K562 (cell line): ENCODE data around the gene PACSIN1. TPM values are rescaled to one million over a fixed set of nuclear protein-coding genes. Genes with fewer than 3 reads are reported as not detected.

Source experiments
- ILK ChIP-seq: fragments of 450-650 bp; IDR thresholded peaks from 2 replicates; pipeline ENCODE4 v1.6.1; 2016; ENCODE audit warnings: missing genetic modification characterization, low read depth, mild to moderate bottlenecking, missing compliant biosample characterization, moderate library complexity, borderline replicate concordance
- LARP7 ChIP-seq: fragments of 450-650 bp; IDR thresholded peaks from 2 replicates; pipeline ENCODE4 v1.6.1; 2016
- MEF2A ChIP-seq: IDR thresholded peaks from 2 replicates; pipeline ENCODE4 v1.6.1; 2011; ENCODE audit warnings: low read depth, mild to moderate bottlenecking, low read length, moderate library complexity; ENCODE audit not compliant: control insufficient read depth
- MTA2 ChIP-seq: fragments of 450-650 bp; IDR thresholded peaks from 2 replicates; pipeline ENCODE4 v1.6.1; 2016; ENCODE audit warnings: low read depth
- NR2C2 ChIP-seq, 2 experiments: fragments of 200-800 bp in 1 of 2; sonication (Bioruptor generic) in 1 of 2; sonication (generic) in 1 of 2; formaldehyde crosslinking in 1 of 2; IDR thresholded peaks; 2 replicates each; pipeline versions ENCODE4 v1.6.1 to v1.8.0; 2016 to 2022; ENCODE audit warnings: mild to moderate bottlenecking in 1 of 2, missing compliant biosample characterization in 1 of 2, missing genetic modification characterization in 1 of 2, missing genetic modification reagents in 1 of 2
- PBX2 ChIP-seq, 2 experiments: IDR thresholded peaks in 1 of 2; conservative IDR thresholded peaks in 1 of 2; 2 replicates each; pipeline ENCODE4 v1.6.1; 2016; ENCODE audit warnings: low read depth in 2 of 2, mild to moderate bottlenecking in 1 of 2, missing compliant biosample characterization in 1 of 2, missing genetic modification characterization in 1 of 2, moderate library complexity in 1 of 2
- RCOR1 ChIP-seq, 2 experiments: IDR thresholded peaks; 2 replicates each; pipeline ENCODE4 v1.6.1; 2012; ENCODE audit warnings: low read depth in 2 of 2, low read length in 2 of 2, borderline replicate concordance in 1 of 2, improper control_type of control experiment in 1 of 2
- SFPQ ChIP-seq: fragments of 200-400 bp; formaldehyde crosslinking; IDR thresholded peaks from 2 replicates; pipeline ENCODE4 v1.6.1; 2017; ENCODE audit warnings: mild to moderate bottlenecking, low read depth, low read length, moderate library complexity
- STAT6 ChIP-seq: sonication (generic); formaldehyde crosslinking; IDR thresholded peaks from 2 replicates; pipeline ENCODE4 v1.8.1; 2023; ENCODE audit warnings: mild to moderate bottlenecking, missing genetic modification reagents
- TCF3 ChIP-seq: sonication (generic); formaldehyde crosslinking; IDR thresholded peaks from 2 replicates; pipeline ENCODE4 v1.4.0; 2020; ENCODE audit warnings: mild to moderate bottlenecking, missing genetic modification reagents
- TCF7L2 ChIP-seq: fragments of 150-350 bp; IDR thresholded peaks from 2 replicates; pipeline ENCODE4 v1.6.1; 2016; ENCODE audit warnings: low read depth, mild to moderate bottlenecking, low read length, moderate library complexity
- WHSC1 ChIP-seq: IDR thresholded peaks from one replicate; pipeline ENCODE4 v1.6.1; 2012; ENCODE audit warnings: low read length, control low read depth, inconsistent platforms
- ZNF512 ChIP-seq: IDR thresholded peaks from 2 replicates; pipeline ENCODE4 v1.6.1; 2016; ENCODE audit warnings: missing genetic modification characterization, missing compliant biosample characterization
- polyA plus RNA-seq, 8 experiments: library from polyadenylated mRNA; depleted of rRNA in 4 of 8; stranded (reverse) in 5 of 8; unstranded in 3 of 8; fragments of >200 nt; fragmentation: Nextera tagmentation in 2 of 8; fragmentation: Illumina TruSeq in 1 of 8; extraction: Ambion mirVana in 2 of 8; extraction: Trizol in 1 of 8; gene quantifications; 2 replicates each; pipeline versions ENCODE4 v1.2.1 to v1.2.3, GENCODE V29; 2011 to 2014; ENCODE audit warnings: inconsistent platforms in 1 of 8, missing spikeins in 1 of 8
- total RNA-seq, 7 experiments: library from RNA; depleted of rRNA in 6 of 7; stranded (reverse); fragments of >200 nt in 6 of 7; fragmentation: Illumina TruSeq in 2 of 7; extraction: Trizol in 2 of 7; gene quantifications; 2 replicates each; pipeline versions ENCODE4 v1.2.1 to v1.2.3, GENCODE V29; 2011 to 2021; ENCODE audit warnings: low replicate concordance in 1 of 7

Gene PACSIN1
- total and polyA plus RNA-seq, 9 of the 15 experiments (the other 6 are each of a cell fraction or from before 2014, with no cell fraction given) = 0.01 to 1.7 (median 0.45) TPM

DNA sequence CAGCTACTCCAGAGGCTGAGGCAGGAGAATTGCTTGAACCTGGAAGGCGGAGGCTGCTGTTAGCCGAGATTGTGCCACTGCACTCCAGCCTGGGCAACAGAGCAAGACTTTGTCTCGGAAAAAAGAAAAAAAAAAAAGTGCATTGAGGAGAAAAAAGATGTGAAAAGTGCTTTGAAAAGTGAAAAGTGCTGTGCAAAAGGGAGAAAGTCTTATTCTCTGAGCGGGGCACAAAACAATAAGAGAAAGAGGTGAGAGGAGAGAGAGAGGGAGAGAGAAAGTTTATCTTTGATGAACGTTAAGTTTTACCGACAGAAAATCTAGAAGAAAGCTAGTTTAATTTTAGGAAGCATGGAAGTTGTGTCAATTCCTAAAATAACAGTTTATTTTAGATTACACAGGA is 3.9 kb upstream of the PACSIN1 start (continued):
- TF ChIP-seq MTA2 = no peak
- no peak for TF ChIP-seq NR2C2 (CRISPR knock-in tag; IDR thresholded peaks at IDR 0.05)
- TF ChIP-seq NR2C2 (tag; IDR thresholded peaks at IDR 0.05) = no peak
- no peak for TF ChIP-seq PBX2 (CRISPR knock-in tag; IDR thresholded peaks at IDR 0.05; ENCODE audit: low read depth)
- no peak for TF ChIP-seq PBX2 (tag; conservative IDR thresholded peaks at IDR 0.05; ENCODE audit: low read depth)
- no peak for TF ChIP-seq RCOR1 (IDR thresholded peaks at IDR 0.05; ENCODE audit: borderline replicate concordance in 1 of 2, low read depth in 2 of 2, low read length in 2 of 2)
- TF ChIP-seq MEF2A = no peak
- no peak for TF ChIP-seq TCF7L2
- no peak for TF ChIP-seq WHSC1
- no peak for TF ChIP-seq SFPQ
- no peak for TF ChIP-seq TCF3 (CRISPR knock-in tag)
- no peak for TF ChIP-seq STAT6
- TF ChIP-seq ILK (tag) = no peak
- peak; percentile 79 for TF ChIP-seq ZNF512 (tag)
- TF ChIP-seq LARP7 = no peak
